Pancreas (tissue), 10 donors: ENCODE data around the gene PRR16. TPM values are rescaled to one million over a fixed set of nuclear protein-coding genes. Genes with fewer than 3 reads are reported as not detected.

Experiments used
- ATAC-seq, 4 donors: fragments of 200-7000 bp; cut with Tn5 transposase; one replicate each; pipeline versions ENCODE4 v1.8.0 to v1.9.1; 2020; ENCODE audit warnings: mild to moderate bottlenecking in 4 of 4, moderate library complexity in 4 of 4
- DNase-seq, 6 donors: peaks; one replicate each; pipeline ENCODE4 v3.0.0-alpha.2; 2020
- FAIRE-seq: peaks from 2 replicates; lab custom pipeline; 2012; peaks lifted over from hg19 to GRCh38; lab: Jason Lieb, UNC
- H3K27ac ChIP-seq, 4 donors: fragments of 200-600 bp; sonication (generic); 1 replicate in 3 of 4; 2 replicates in 1 of 4; pipeline versions ENCODE4 v1.5.0 to v1.8.0; 2020
- H3K27me3 ChIP-seq, 4 donors: fragments of 200-600 bp; one replicate each; pipeline ENCODE4 v1.8.0; 2021
- H3K36me3 ChIP-seq, 3 donors: fragments of 200-600 bp; sonication (generic) in 1 of 3; one replicate each; pipeline versions ENCODE4 v1.5.0 to v1.8.0; 2020 to 2021
- H3K4me1 ChIP-seq, 3 donors: fragments of 200-600 bp; one replicate each; pipeline ENCODE4 v1.8.0; 2021
- H3K4me3 ChIP-seq, 4 donors: fragments of 200-600 bp; sonication (generic) in 2 of 4; one replicate each; pipeline versions ENCODE4 v1.5.0 to v1.8.0; 2020 to 2021
- H3K9me3 ChIP-seq, 4 donors: fragments of 200-600 bp; one replicate each; pipeline ENCODE4 v1.8.0; 2021
- CTCF ChIP-seq, 4 donors: fragments of 200-600 bp; sonication (generic) in 3 of 4; IDR thresholded peaks; one replicate each; pipeline versions ENCODE4 v1.5.0 to v1.8.0; 2021; ENCODE audit warnings: antibody characterized with exemption in 4 of 4
- WGBS, 2 donors: extraction: QIAGEN DNeasy Blood & Tissue Kit; methylation state at CpG; one replicate each; pipeline ENCODE4 v1.1.7; 2013; 5-methylcytosine and 5-hydroxymethylcytosine counted together
- intact Hi-C, 3 donors: fragments of 100-400 bp; cut with DNase I; formaldehyde crosslinking; loops; one replicate each; pipeline versions ENCODE4 v1.11.1 to v1.14.2; 2022
- polyA plus RNA-seq, 2 donors: library from polyadenylated mRNA; stranded (reverse); fragments of 200-250 nt; gene quantifications; one replicate each; pipeline ENCODE4 v1.2.3, GENCODE V29; 2013
- total RNA-seq, 6 donors: library from RNA; stranded (reverse); fragmentation: NEBNext Ultra II Directional in 4 of 6; extraction: Animal tissue kit (Norgen Biotek cat#: 25700) in 4 of 6; gene quantifications; one replicate each; pipeline versions ENCODE4 v1.2.1 to v1.2.4, GENCODE V29; 2021 to 2023
- donor health status: healthy with polysubstance abuse.
- donor health status: DM: no; HTN: no; CAD: no; lungs with moderate emphysema.
- donor health status: DM: no; HTN: no; CAD: no.
- donor health status: control.
- donor health status: control.
- donor health status: Bipolar disorder and iron deficiency.
- donor health status: DM: yes; HTN: yes; CAD: no.
- donor health status: DM: no; HTN: no; CAD: no.
- donor health status: DM: no; HTN: no; CAD: no.
- donor health status: DM: yes; HTN: yes; CAD: no.

Gene PRR16
- total and polyA plus RNA-seq, 8 donors: 0.19 to 2.5 (median 0.56) TPM

GRCh38 chr5:120510994-120511686 lies 47.0 kb downstream of the PRR16 start:
- no peak for TF ChIP-seq CTCF (IDR thresholded peaks at IDR 0.05)
- WGBS, 2 donors: 55 to 62% methylated on average over 4 of the region's 4 CpGs
- Histone ChIP-seq H3K4me3 (no peak overlapping the region), H3K27me3 (no peaks in the 10 kb centered on the region), H3K9me3 (no peaks in the 10 kb centered on the region), H3K27ac (no peak overlapping the region), H3K36me3 (no peaks in the 10 kb centered on the region), H3K4me1 (no peaks in the 10 kb centered on the region)
- intact Hi-C loops: no loop called here
- no peak for FAIRE-seq
- ATAC-seq: no peak
- DNase-seq: no peak

GRCh38 chr5:120512068-120512467 lies 48.0 kb downstream of the PRR16 start:
- intact Hi-C loops: no loop called here

GRCh38 chr5:120512791-120513650 lies 48.9 kb downstream of the PRR16 start:
- no peaks in the 10 kb centered on the region for H3K36me3 ChIP-seq
- H3K27me3 ChIP-seq: no peaks in the 10 kb centered on the region
- ATAC-seq: no peak
- DNase-seq: no peak
- no peak for TF ChIP-seq CTCF (IDR thresholded peaks at IDR 0.05)
- no peak for FAIRE-seq
- WGBS, 2 donors: 75 to 83% methylated on average over 13 of the region's 13 CpGs
- no peaks in the 10 kb centered on the region for H3K9me3 ChIP-seq
- no peak overlapping the region for H3K4me3 ChIP-seq
- H3K4me1 ChIP-seq: no peaks in the 10 kb centered on the region
- intact Hi-C loops: no loop called here
- H3K27ac ChIP-seq: no peak overlapping the region

More at GRCh38 chr5:120512068-120512467, 48.0 kb downstream of the PRR16 start:
- ATAC-seq: no peak
- no peaks in the 10 kb centered on the region for H3K9me3 ChIP-seq
- H3K4me1 ChIP-seq: no peaks in the 10 kb centered on the region
- no peak overlapping the region for H3K27ac ChIP-seq
- H3K27me3 ChIP-seq: no peaks in the 10 kb centered on the region
- DNase-seq: no peak
- no peak overlapping the region for H3K4me3 ChIP-seq
- WGBS, 2 donors: 20 to 21% methylated on average over 2 of the region's 2 CpGs
- H3K36me3 ChIP-seq: no peaks in the 10 kb centered on the region
- no peak for FAIRE-seq
- TF ChIP-seq CTCF (IDR thresholded peaks at IDR 0.05): no peak

GRCh38 chr5:120516805-120517204 lies 52.7 kb downstream of the PRR16 start:
- FAIRE-seq (no peak), ATAC-seq (no peak), DNase-seq (no peak)
- Histone ChIP-seq H3K9me3 (no peaks in the 10 kb centered on the region), H3K4me3 (no peak overlapping the region), H3K27me3 (no peaks in the 10 kb centered on the region), H3K4me1 (no peaks in the 10 kb centered on the region), H3K27ac (no peak overlapping the region), H3K36me3 (no peaks in the 10 kb centered on the region)
- TF ChIP-seq CTCF (IDR thresholded peaks at IDR 0.05): no peak
- WGBS, 2 donors: 69 to 80% methylated on average over 2 of the region's 2 CpGs
- intact Hi-C loops: no loop called here
